CD4-positive, alpha-beta memory T cell (primary cell): ENCODE measurements around the gene RBM25. TPM values are rescaled to one million over a fixed set of nuclear protein-coding genes. Genes with fewer than 3 reads are reported as not detected.
"Not testable (repeated sequence)": the region's sequence is repeated elsewhere in the genome, so short reads cannot be mapped to it uniquely, and the experiment has no call there.

Experiments used
- CTCF ChIA-PET: fragments of 350-600 bp; sonication (Branson Sonifier 250); formaldehyde crosslinking; loops from one replicate; lab custom pipeline; 2021; ENCODE audit warnings: inconsistent platforms; ENCODE audit not compliant: partially characterized antibody; lab: Charles Lee
- POLR2A ChIA-PET: fragments of 350-600 bp; sonication (Branson Sonifier 250); formaldehyde crosslinking; loops from one replicate; lab custom pipeline; 2021; ENCODE audit not compliant: partially characterized antibody; lab: Charles Lee
- DNase-seq, 5 donors: peaks; one replicate each; pipeline versions ENCODE4 v3.0.0 to v3.0.0-alpha.2; 2020 to 2022; ENCODE audit warnings: mixed read lengths in 1 of 5
- H3K27ac ChIP-seq: one replicate; pipeline ENCODE4 v1.7.0; 2013; ENCODE audit warnings: low read depth, low read length
- H3K27me3 ChIP-seq: 2 replicates; pipeline ENCODE4 v1.7.0; 2013; ENCODE audit warnings: mild to moderate bottlenecking, low read length, moderate library complexity; ENCODE audit not compliant: insufficient read depth
- H3K36me3 ChIP-seq: 2 replicates; pipeline ENCODE4 v1.7.0; 2013; ENCODE audit warnings: mild to moderate bottlenecking, low read length, moderate library complexity; ENCODE audit not compliant: insufficient read depth
- H3K4me1 ChIP-seq: 2 replicates; pipeline ENCODE4 v1.7.0; 2013; ENCODE audit warnings: mild to moderate bottlenecking, low read length, moderate library complexity; ENCODE audit not compliant: insufficient read depth
- H3K4me3 ChIP-seq, 2 donors: one replicate each; pipeline ENCODE4 v1.7.0; 2013; ENCODE audit warnings: low read length in 2 of 2, mild to moderate bottlenecking in 1 of 2
- H3K9me3 ChIP-seq, 2 donors: one replicate each; pipeline ENCODE4 v1.7.0; 2013; ENCODE audit warnings: low read length in 2 of 2, control low read depth in 1 of 2; ENCODE audit not compliant: control insufficient read depth in 1 of 2
- H3K27ac Mint-ChIP-seq, 7 donors: one replicate each; pipeline ENCODE4 v1.8.0; 2020 to 2021; ENCODE audit warnings: mixed read lengths in 7 of 7, mild to moderate bottlenecking in 6 of 7, inconsistent platforms in 3 of 7, moderate library complexity in 3 of 7
- H3K27me3 Mint-ChIP-seq, 2 donors: one replicate each; pipeline ENCODE4 v1.8.0; 2020 to 2021; ENCODE audit warnings: mixed read lengths in 2 of 2
- H3K36me3 Mint-ChIP-seq, 2 donors: one replicate each; pipeline ENCODE4 v1.8.0; 2020 to 2021; ENCODE audit warnings: mixed read lengths in 2 of 2, inconsistent platforms in 1 of 2, mild to moderate bottlenecking in 1 of 2
- H3K4me1 Mint-ChIP-seq, 4 donors: one replicate each; pipeline ENCODE4 v1.8.0; 2020 to 2021; ENCODE audit warnings: mixed read lengths in 4 of 4, mild to moderate bottlenecking in 1 of 4
- H3K4me3 Mint-ChIP-seq, 8 donors: one replicate each; pipeline ENCODE4 v1.8.0; 2020 to 2021; ENCODE audit warnings: mixed read lengths in 8 of 8, mild to moderate bottlenecking in 7 of 8, moderate library complexity in 6 of 8, inconsistent platforms in 3 of 8
- H3K9me3 Mint-ChIP-seq, 8 donors: one replicate each; pipeline ENCODE4 v1.8.0; 2020 to 2021; ENCODE audit warnings: mixed read lengths in 8 of 8, mild to moderate bottlenecking in 5 of 8, inconsistent platforms in 3 of 8, moderate library complexity in 1 of 8
- intact Hi-C: fragments of 100-400 bp; cut with micrococcal nuclease; formaldehyde crosslinking; loops from one replicate; pipeline ENCODE4 v1.15.1; 2023
- polyA plus RNA-seq, 2 donors: library from polyadenylated mRNA; unstranded; fragments of 300-500 nt; fragmentation: Illumina TruSeq; gene quantifications; one replicate each; pipeline ENCODE4 v1.2.3, GENCODE V29; 2021
- total RNA-seq, 2 experiments: library from RNA; stranded (reverse); gene quantifications; one replicate each; pipeline ENCODE4 v1.2.3, GENCODE V29; 2021

Gene RBM25
- total and polyA plus RNA-seq, 4 experiments from 2014 or later, result 28.1 to 149 (median 103) TPM

GRCh38 chr14:73162251-73162650, 103.9 kb downstream of the RBM25 start:
- intact Hi-C loops, result no loop called here
- Histone ChIP-seq H3K36me3 (peaks cover 9% of the 10 kb centered on the region), H3K27ac (no peak overlapping the region), H3K4me3 (no peak overlapping the region), H3K4me1 (no peaks in the 10 kb centered on the region), H3K27me3 (no peaks in the 10 kb centered on the region), H3K9me3 (no peaks in the 10 kb centered on the region)
- ChIA-PET CTCF (interaction anchor here (1.0 kb wide), 1 partner anchor 18 kb away, joined by 3 read pairs; no protein-coding TSS in a partner anchor), POLR2A (no interaction called here)
- H3K27ac Mint-ChIP-seq, result peak overlapping the region in 1 of 7 donors; percentile 24
- H3K36me3 Mint-ChIP-seq, result peaks cover 47 to 68% of the 10 kb centered on the region in 2 donors
- H3K4me3 Mint-ChIP-seq, result no peak overlapping the region
- H3K9me3 Mint-ChIP-seq, result no peaks in the 10 kb centered on the region
- no peak for DNase-seq
- no peaks in the 10 kb centered on the region for H3K27me3 Mint-ChIP-seq
- peaks cover 0 to 4% (median under 1%) of the 10 kb centered on the region in 4 donors for H3K4me1 Mint-ChIP-seq

GRCh38 chr14:73166399-73166798, 108.1 kb downstream of the RBM25 start:
- intact Hi-C loops, result no loop called here
- DNase-seq, result no peak
- H3K4me3 ChIP-seq, result no peak overlapping the region
- H3K27me3 ChIP-seq, result no peaks in the 10 kb centered on the region
- H3K9me3 ChIP-seq, result no peaks in the 10 kb centered on the region
- Mint-ChIP-seq H3K4me1 (peaks cover 0 to 4% (median 2%) of the 10 kb centered on the region in 4 donors), H3K27me3 (no peaks in the 10 kb centered on the region), H3K36me3 (peaks cover 42 to 75% of the 10 kb centered on the region in 2 donors), H3K4me3 (no peak overlapping the region), H3K9me3 (no peaks in the 10 kb centered on the region), H3K27ac (peak overlapping the region in 1 of 7 donors; percentile 9)
- no peak overlapping the region for H3K27ac ChIP-seq
- no peaks in the 10 kb centered on the region for H3K4me1 ChIP-seq
- ChIA-PET CTCF (no interaction called here), POLR2A (interaction anchor here (0.8 kb wide), 1 partner anchor 30 kb away, joined by 3 read pairs; the partner anchor contains the start of gene PSEN1)
- peaks cover 29% of the 10 kb centered on the region for H3K36me3 ChIP-seq

GRCh38 chr14:73167727-73168126, 109.4 kb downstream of the RBM25 start:
- Mint-ChIP-seq H3K36me3 (peaks cover 45 to 78% of the 10 kb centered on the region in 2 donors), H3K27me3 (no peaks in the 10 kb centered on the region), H3K27ac (peak overlapping the region in 2 of 7 donors; percentile 29 to 44), H3K4me3 (no peak overlapping the region), H3K4me1 (peaks cover 0 to 4% (median 2%) of the 10 kb centered on the region in 4 donors), H3K9me3 (no peaks in the 10 kb centered on the region)
- Histone ChIP-seq H3K4me1 (no peaks in the 10 kb centered on the region), H3K27me3 (no peaks in the 10 kb centered on the region), H3K36me3 (peaks cover 35% of the 10 kb centered on the region), H3K27ac (no peak overlapping the region), H3K4me3 (no peak overlapping the region), H3K9me3 (no peaks in the 10 kb centered on the region)
- intact Hi-C loops, result no loop called here
- DNase-seq, result no peak
- CTCF ChIA-PET, result interaction anchor here (1.2 kb wide), 1 partner anchor 32 kb away, joined by 3 read pairs; the partner anchor contains the start of gene PSEN1
- POLR2A ChIA-PET, result interaction anchor here (0.7 kb wide), 1 partner anchor 155 kb away, joined by 3 read pairs; no protein-coding TSS in a partner anchor

- no peaks in the 10 kb centered on the region for H3K4me1 ChIP-seq
- Mint-ChIP-seq H3K36me3 (peaks cover 47 to 78% of the 10 kb centered on the region in 2 donors), H3K27ac (no peak overlapping the region), H3K27me3 (no peaks in the 10 kb centered on the region), H3K9me3 (no peaks in the 10 kb centered on the region), H3K4me1 (peaks cover 0 to 5% (median 2%) of the 10 kb centered on the region in 4 donors), H3K4me3 (no peak overlapping the region)
- H3K36me3 ChIP-seq, result peaks cover 36% of the 10 kb centered on the region
- no peak overlapping the region for H3K27ac ChIP-seq
- ChIA-PET POLR2A (interaction anchor here (0.6 kb wide), 1 partner anchor 29 kb away, joined by 3 read pairs; no protein-coding TSS in a partner anchor), CTCF (interaction anchor here (1.2 kb wide), 1 partner anchor 305 kb away, joined by 4 read pairs; no protein-coding TSS in a partner anchor)
- H3K27me3 ChIP-seq, result no peaks in the 10 kb centered on the region
- no peak for DNase-seq
- intact Hi-C loops, result no loop called here
- no peak overlapping the region for H3K4me3 ChIP-seq
- H3K9me3 ChIP-seq, result no peaks in the 10 kb centered on the region
Measured at GRCh38 chr14:73168274-73168673, 109.9 kb downstream of the RBM25 start.

DNA sequence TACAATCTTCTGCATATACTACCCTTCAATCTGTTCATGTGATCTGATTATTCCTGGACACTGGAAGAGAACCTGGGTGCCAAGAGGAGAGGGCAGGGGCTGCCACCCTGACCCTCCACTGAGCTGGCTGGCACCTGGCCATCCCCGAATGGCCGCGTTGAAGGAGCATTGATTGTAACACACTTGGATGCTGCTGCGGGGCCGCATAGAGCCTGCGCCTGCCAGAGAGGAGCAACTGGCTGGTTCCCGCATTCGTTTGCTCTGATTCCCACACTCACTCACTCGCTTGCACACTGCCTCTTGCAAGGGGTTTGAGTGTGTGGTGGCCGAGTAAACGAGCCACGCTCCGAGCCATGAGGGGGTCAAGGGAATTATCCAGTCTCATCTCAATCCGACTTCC, 110.4 kb downstream of the RBM25 start:
- CTCF ChIA-PET, result interaction anchor here (1.2 kb wide), 1 partner anchor 305 kb away, joined by 4 read pairs; no protein-coding TSS in a partner anchor
- no peaks in the 10 kb centered on the region for H3K27me3 Mint-ChIP-seq

DNA sequence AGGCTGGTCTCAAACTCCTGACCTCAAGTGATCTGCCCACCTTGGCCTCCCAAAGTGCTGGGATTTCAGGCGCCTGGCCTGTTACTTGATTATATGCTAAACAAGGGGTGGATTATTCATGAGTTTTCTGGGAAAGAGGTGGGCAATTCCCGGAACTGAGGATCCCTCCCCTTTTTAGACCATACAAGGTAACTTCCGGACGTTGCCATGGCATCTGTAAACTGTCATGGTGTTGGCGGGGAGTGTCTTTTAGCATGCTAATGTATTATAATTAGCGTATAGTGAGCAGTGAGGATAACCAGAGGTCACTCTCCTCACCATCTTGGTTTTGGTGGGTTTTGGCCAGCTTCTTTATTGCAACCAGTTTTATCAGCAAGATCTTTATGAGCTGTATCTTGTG, 111.5 kb downstream of the RBM25 start:
- H3K36me3 ChIP-seq, result peaks cover 50% of the 10 kb centered on the region
- H3K27ac ChIP-seq, H3K4me1 ChIP-seq, H3K27me3 Mint-ChIP-seq, POLR2A ChIA-PET, H3K4me3 ChIP-seq, H3K4me1 Mint-ChIP-seq, H3K9me3 Mint-ChIP-seq, intact Hi-C loops, DNase-seq, H3K9me3 ChIP-seq, H3K27me3 ChIP-seq, H3K4me3 Mint-ChIP-seq: not testable (repeated sequence)
- Mint-ChIP-seq H3K36me3 (peaks cover 50 to 81% of the 10 kb centered on the region in 2 donors), H3K27ac (peak overlapping the region in 1 of 7 donors; percentile 43)
- CTCF ChIA-PET, result interaction anchor here (1.0 kb wide), 1 partner anchor 34 kb away, joined by 3 read pairs; the partner anchor contains the start of gene PSEN1

More for the DNA sequence above, 110.4 kb downstream of the RBM25 start:
- Mint-ChIP-seq H3K9me3 (no peaks in the 10 kb centered on the region), H3K27ac (no peak overlapping the region), H3K4me1 (peaks cover 0 to 5% (median 2%) of the 10 kb centered on the region in 4 donors), H3K36me3 (peaks cover 48 to 79% of the 10 kb centered on the region in 2 donors), H3K4me3 (no peak overlapping the region)
- peaks cover 40% of the 10 kb centered on the region for H3K36me3 ChIP-seq
- H3K4me1 ChIP-seq, result no peaks in the 10 kb centered on the region
- POLR2A ChIA-PET, result interaction anchor here (0.6 kb wide), 1 partner anchor 30 kb away, joined by 3 read pairs; no protein-coding TSS in a partner anchor
- no peaks in the 10 kb centered on the region for H3K9me3 ChIP-seq
- H3K4me3 ChIP-seq, result no peak overlapping the region
- H3K27me3 ChIP-seq, result no peaks in the 10 kb centered on the region
- intact Hi-C loops, result no loop called here
- DNase-seq, result no peak
- H3K27ac ChIP-seq, result no peak overlapping the region

- POLR2A ChIA-PET, result no interaction called here
- Mint-ChIP-seq H3K4me1 (peaks cover 0 to 5% (median 2%) of the 10 kb centered on the region in 4 donors), H3K36me3 (peaks cover 51 to 87% of the 10 kb centered on the region in 2 donors), H3K27me3 (no peaks in the 10 kb centered on the region), H3K27ac (peak overlapping the region in 1 of 7 donors; percentile 30), H3K4me3 (no peak overlapping the region), H3K9me3 (no peaks in the 10 kb centered on the region)
- Histone ChIP-seq H3K4me1 (no peaks in the 10 kb centered on the region), H3K9me3 (no peaks in the 10 kb centered on the region), H3K27me3 (no peaks in the 10 kb centered on the region), H3K36me3 (peaks cover 50% of the 10 kb centered on the region), H3K4me3 (no peak overlapping the region), H3K27ac (no peak overlapping the region)
- DNase-seq, result no peak
- CTCF ChIA-PET, result interaction anchor here (1.0 kb wide), 1 partner anchor 35 kb away, joined by 3 read pairs; the partner anchor contains the start of gene PSEN1
- intact Hi-C loops, result no loop called here
Measured at GRCh38 chr14:73170686-73171085, 112.4 kb downstream of the RBM25 start.
